HG03135 (cell line): ENCODE measurements around the gene SMC3.
"Not testable (repeated sequence)": the region's sequence is repeated elsewhere in the genome, so short reads cannot be mapped to it uniquely, and the experiment has no call there.

Experiments
- ATAC-seq: cut with Tn5 transposase; IDR thresholded peaks from one replicate; pipeline ENCODE4 v1.9.1; 2021; ENCODE audit warnings: mild to moderate bottlenecking, moderate library complexity; ENCODE audit not compliant: unreplicated experiment

The SMC3 gene

GRCh38 chr10:110620398-110620719 lies 52.9 kb downstream of the SMC3 start:
- ATAC-seq, result no peak

- not testable (repeated sequence) for ATAC-seq
Observed at GRCh38 chr10:110623316-110623715, 55.8 kb downstream of the SMC3 start.

GRCh38 chr10:110625356-110625894 lies 57.9 kb downstream of the SMC3 start:
- no peak for ATAC-seq

GRCh38 chr10:110625951-110626855 lies 58.7 kb downstream of the SMC3 start:
- no peak for ATAC-seq

GRCh38 chr10:110628161-110628560 lies 60.7 kb downstream of the SMC3 start:
- ATAC-seq, result no peak

GRCh38 chr10:110629680-110630191 lies 62.2 kb downstream of the SMC3 start:
- no peak for ATAC-seq

GRCh38 chr10:110631934-110632333 lies 64.4 kb downstream of the SMC3 start:
- no peak for ATAC-seq

- no peak for ATAC-seq
Observed at GRCh38 chr10:110632591-110633215, 65.2 kb downstream of the SMC3 start.

GRCh38 chr10:110634527-110635209 lies 67.2 kb downstream of the SMC3 start:
- no peak for ATAC-seq

- ATAC-seq, result no peak
Observed at GRCh38 chr10:110636572-110636931, 69.1 kb downstream of the SMC3 start.

GRCh38 chr10:110636932-110637557 lies 69.5 kb downstream of the SMC3 start:
- no peak for ATAC-seq

- no peak for ATAC-seq
Observed at GRCh38 chr10:110637558-110638053, 70.1 kb downstream of the SMC3 start.

- ATAC-seq, result no peak
Observed at GRCh38 chr10:110638319-110638718, 70.8 kb downstream of the SMC3 start.

- ATAC-seq, result not testable (repeated sequence)
Observed at GRCh38 chr10:110639046-110639445, 71.6 kb downstream of the SMC3 start.

- not testable (repeated sequence) for ATAC-seq
Observed at GRCh38 chr10:110639858-110640257, 72.4 kb downstream of the SMC3 start.

GRCh38 chr10:110641256-110641655 lies 73.8 kb downstream of the SMC3 start:
- ATAC-seq, result no peak

- no peak for ATAC-seq
Observed at GRCh38 chr10:110642204-110643034, 74.9 kb downstream of the SMC3 start.

- ATAC-seq, result no peak
Observed at GRCh38 chr10:110643035-110643652, 75.6 kb downstream of the SMC3 start.
